Endometrium (tissue), 2 donors: Measurements from ENCODE around the gene DDX39B.
"Not testable (repeated sequence)": the region's sequence is repeated elsewhere in the genome, so short reads cannot be mapped to it uniquely, and the experiment has no call there.

Experiments used
- FAIRE-seq: peaks from 2 replicates; lab custom pipeline; 2012; peaks lifted over from hg19 to GRCh38; lab: Jason Lieb, UNC
- donor health status: control.
- donor health status: control.

DDX39B gene

GRCh38 chr6:31541658-31542521, at the start of gene DDX39B:
TSS of gene DDX39B (minus strand) at chr6:31542003. CDS start at chr6:31540532, 1,471 bp downstream.
- FAIRE-seq, result no peak

DNA sequence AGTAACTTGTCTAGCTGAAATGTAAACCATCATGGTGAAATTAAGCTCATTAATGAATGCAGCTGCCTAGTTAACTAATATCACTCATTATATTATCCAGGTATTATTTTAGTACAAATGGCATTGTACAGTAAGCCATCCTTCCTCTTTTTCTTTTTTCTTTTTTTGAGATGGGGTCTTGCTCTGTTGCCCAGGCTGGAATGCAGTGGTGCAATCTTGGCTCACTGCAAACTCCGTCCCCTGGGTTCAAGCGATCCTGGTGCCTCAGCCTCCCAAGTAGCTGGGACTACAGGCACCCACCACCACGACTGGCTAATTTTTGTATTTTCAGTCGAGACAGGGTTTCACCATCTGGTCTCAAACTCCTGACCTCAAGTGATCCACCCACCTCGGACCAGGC, 48.9 kb upstream of the DDX39B start:
- FAIRE-seq, result not testable (repeated sequence)

DNA sequence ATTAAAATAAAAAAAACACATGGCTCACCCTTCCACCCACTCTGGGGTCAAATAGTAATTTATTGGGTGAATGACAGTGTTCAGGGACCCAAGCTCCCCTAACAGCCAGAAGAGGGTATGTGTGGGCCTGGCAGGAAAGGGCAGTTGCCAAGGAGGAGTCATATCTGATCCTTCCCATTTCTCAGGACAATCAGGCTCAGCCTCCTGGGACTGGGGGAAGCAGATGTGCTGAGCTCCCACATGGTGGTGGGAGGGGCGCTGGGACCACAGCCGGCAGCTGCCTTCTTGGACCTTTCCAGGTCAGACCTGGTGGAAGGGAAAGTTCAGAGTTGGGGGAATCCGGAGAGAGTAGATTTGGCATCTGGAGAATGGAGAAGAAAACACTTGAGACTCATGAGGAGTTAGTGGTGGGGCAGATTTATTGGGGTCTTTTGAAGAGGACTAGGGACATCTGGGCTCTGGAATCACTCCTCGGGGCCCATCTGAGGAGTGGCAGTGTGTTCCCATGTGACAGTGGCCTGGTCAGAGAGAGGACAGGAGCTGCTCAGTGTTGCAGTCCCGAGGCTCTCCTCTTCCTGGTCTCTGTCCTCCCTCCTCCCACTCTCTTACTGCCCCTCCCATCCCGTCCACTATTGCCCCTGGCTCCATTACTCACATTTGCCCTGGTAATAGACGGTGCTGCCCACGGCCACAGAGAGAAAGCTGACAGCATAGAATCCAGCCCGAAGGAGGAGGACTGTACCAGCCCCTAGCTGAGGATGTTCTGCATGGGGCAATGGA, 47.3 kb upstream of the DDX39B start:
- no peak for FAIRE-seq

- no peak for FAIRE-seq
Measured at GRCh38 chr6:31587791-31588777, 46.3 kb upstream of the DDX39B start.

- no peak for FAIRE-seq
Measured at GRCh38 chr6:31586599-31587281, 44.9 kb upstream of the DDX39B start.

DNA sequence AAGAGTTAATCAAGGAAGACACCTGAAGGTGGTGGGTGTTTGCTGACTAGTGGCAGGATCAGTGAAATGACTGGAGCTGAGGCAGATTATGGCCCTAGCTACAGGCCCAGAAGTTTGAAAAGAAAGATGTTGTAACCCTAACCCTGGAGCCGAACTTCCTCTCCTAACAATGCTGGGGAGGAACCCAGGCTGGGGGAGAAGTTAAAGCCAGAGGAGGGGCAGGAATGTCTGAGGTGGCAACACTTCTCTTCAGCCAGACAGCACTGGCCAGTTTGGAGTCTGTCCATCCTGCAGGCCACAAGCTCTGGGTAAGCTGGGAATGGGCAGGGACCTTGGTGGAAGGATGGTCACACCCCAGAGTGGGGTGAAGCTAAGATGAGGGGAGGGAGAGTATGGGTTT, 44.2 kb upstream of the DDX39B start, which contains the start of gene LST1:
Gene LST1 (plus strand): TSS at position 270 of the 400 bp plus-strand sequence. CDS start 1,023 bp downstream, outside the sequence.
- no peak for FAIRE-seq

- no peak for FAIRE-seq
Measured at GRCh38 chr6:31585491-31585890, 43.7 kb upstream of the DDX39B start.

DNA sequence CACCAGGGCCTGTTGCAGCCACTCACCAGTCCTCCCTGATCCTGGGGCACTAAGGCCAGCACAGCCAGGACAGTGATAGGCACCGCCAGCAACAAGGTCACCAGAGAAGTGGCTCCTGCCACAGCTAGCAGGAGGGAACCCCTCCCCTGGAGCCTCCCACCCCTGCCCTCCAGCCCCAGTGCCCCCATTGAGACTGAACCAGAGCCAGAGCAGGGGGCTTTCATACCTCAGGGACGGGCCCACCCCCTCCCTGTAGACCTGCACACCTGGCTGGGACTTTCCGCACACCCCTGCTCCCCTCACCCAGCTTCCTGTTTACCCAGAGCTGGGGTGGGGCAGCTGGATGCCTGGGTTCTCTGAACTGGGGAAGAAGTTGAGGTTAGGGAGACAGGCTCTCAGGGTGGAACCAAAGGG, 40.4 kb upstream of the DDX39B start, which contains the start of gene LTB:
Gene LTB (minus strand): TSS at position 195 of the 414 bp plus-strand sequence. CDS start 7 bp downstream, at position 188.
- no peak for FAIRE-seq

DNA sequence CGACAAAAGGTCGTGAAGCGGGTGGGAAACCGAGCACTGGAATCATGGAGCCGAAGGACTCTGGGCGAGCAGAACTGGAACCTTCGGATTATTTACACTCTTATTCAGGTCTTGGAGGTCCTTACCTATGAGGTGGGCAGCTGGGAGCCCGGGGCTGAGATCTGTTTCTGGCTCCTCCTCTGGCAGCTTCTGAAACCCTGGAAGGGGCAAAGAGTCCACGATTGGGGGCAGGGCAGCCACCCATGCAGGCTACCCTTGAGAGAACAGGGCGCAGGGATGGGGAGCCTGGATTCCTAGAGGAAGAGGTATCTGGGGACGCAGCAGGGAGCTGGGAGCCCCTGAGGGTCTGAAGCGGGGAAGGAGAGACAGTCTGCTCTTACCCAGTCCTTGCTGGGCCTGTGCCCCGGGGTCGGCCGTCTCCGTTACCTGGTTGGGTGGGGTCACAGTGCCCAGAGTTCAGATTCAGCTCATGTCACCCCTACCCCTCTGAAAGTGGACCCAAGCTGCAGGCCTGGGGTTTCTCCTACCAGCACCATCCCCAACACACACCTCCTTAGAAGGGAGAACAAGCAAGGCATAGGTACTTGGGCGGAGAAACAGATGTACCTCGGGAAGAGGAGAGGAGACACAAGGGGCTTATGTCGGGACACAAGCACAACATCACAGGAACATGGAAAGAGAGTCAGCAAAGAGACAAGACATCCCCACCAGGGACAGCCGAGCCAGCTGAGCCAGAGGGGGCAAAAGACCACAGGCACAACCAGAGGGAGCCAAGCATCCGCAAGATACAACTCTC, 39.8 kb upstream of the DDX39B start:
- no peak for FAIRE-seq

GRCh38 chr6:31580807-31581433, 39.1 kb upstream of the DDX39B start:
- no peak for FAIRE-seq

- no peak for FAIRE-seq
Measured at GRCh38 chr6:31580438-31580740, 38.6 kb upstream of the DDX39B start.

- no peak for FAIRE-seq
Measured at GRCh38 chr6:31579546-31580437, 38.0 kb upstream of the DDX39B start.

GRCh38 chr6:31579119-31579505, 37.3 kb upstream of the DDX39B start:
- FAIRE-seq, result no peak

DNA sequence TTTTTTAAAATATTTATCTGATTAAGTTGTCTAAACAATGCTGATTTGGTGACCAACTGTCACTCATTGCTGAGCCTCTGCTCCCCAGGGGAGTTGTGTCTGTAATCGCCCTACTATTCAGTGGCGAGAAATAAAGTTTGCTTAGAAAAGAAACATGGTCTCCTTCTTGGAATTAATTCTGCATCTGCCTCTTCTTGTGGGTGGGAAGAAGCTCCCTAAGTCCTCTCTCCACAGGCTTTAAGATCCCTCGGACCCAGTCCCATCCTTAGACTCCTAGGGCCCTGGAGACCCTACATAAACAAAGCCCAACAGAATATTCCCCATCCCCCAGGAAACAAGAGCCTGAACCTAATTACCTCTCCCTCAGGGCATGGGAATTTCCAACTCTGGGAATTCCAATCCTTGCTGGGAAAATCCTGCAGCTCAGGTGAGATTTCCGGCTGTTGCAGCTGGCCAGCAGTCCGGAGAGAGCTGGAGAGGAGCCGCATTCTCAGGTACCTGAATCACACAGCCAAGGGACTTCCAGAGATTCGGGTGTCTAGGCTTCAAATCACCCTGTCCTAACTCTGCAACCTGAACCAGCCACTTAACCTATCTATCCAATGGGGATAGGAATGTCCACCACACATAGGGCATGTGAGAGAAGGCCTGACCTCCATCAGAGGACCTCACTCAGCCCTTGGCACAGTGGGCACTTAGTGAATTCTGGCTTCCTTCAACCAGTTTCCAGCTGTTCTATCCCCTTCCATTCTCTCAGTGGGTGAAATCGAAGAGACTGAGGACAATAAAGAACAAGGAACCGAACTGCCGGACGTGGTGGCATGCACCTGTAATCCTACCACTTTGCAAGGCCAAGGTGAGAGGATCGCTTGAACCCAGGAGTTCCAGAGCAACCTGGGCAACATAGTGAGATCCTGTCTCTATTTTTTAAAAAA, 36.6 kb upstream of the DDX39B start:
- no peak for FAIRE-seq

- FAIRE-seq, result no peak
Measured at GRCh38 chr6:31577579-31577966, 35.8 kb upstream of the DDX39B start.

- no peak for FAIRE-seq
Measured at GRCh38 chr6:31576897-31577578, 35.2 kb upstream of the DDX39B start.
